ENCODE measurements around the gene TIMP1. TPM values are rescaled to one million over a fixed set of nuclear protein-coding genes. Genes with fewer than 3 reads are reported as not detected.

TIMP1 gene
- total RNA-seq, 2 experiments from 2014 or later = 183 to 198 TPM

- no peaks in the 10 kb centered on the region for H3K27me3 Mint-ChIP-seq
- no peaks in the 10 kb centered on the region for H3K9me3 Mint-ChIP-seq
- H3K36me3 Mint-ChIP-seq (ENCODE audit: low read depth) = peaks cover 41% of the 10 kb centered on the region
- DNase-seq = no peak
- peak overlapping the region; percentile 83 for H3K27ac Mint-ChIP-seq
- ChIA-PET CTCF (no interaction called here), POLR2A (no interaction called here)
- H3K4me3 Mint-ChIP-seq = peak overlapping the region; percentile 47
- peaks cover 38% of the 10 kb centered on the region for H3K4me1 Mint-ChIP-seq
Observed at GRCh38 chrX:47564438-47565085, 17.7 kb upstream of the TIMP1 start.

GRCh38 chrX:47566841-47567240 is 15.4 kb upstream of the TIMP1 start:
- ChIA-PET POLR2A (no interaction called here), CTCF (no interaction called here)
- Mint-ChIP-seq H3K27me3 (no peaks in the 10 kb centered on the region), H3K4me3 (no peak overlapping the region), H3K27ac (no peak overlapping the region), H3K9me3 (no peaks in the 10 kb centered on the region), H3K4me1 (peaks cover 25% of the 10 kb centered on the region), H3K36me3 (ENCODE audit: low read depth) (peaks cover 60% of the 10 kb centered on the region)
- no peak for DNase-seq

DNA sequence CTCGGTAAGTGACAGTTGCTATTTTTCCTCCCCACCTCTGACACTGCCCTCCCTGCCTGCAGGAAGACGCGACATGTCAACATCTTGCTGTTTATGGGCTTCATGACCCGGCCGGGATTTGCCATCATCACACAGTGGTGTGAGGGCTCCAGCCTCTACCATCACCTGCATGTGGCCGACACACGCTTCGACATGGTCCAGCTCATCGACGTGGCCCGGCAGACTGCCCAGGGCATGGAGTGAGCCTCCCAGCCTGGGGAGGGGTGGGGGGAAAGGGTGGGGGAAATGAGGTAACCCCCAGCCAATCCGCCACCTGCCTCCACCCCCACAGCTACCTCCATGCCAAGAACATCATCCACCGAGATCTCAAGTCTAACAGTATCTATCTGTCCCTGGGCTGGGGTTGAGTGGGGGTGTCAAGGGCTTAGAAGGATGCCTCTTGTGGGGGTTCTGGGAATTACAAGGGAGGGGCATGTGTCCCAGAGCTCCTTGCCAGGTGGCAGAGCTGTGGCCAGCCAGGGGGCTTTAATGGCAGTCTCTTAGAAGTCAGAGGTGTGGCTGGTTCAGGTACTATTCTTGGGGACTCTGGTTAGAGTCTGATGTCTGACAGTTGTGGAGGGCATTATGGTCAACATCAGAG is 13.5 kb upstream of the TIMP1 start:
- Mint-ChIP-seq H3K27ac (no peak overlapping the region), H3K27me3 (no peaks in the 10 kb centered on the region), H3K4me1 (peaks cover 18% of the 10 kb centered on the region), H3K36me3 (ENCODE audit: low read depth) (peaks cover 54% of the 10 kb centered on the region), H3K4me3 (no peak overlapping the region), H3K9me3 (no peaks in the 10 kb centered on the region)
- peak; percentile 34 for DNase-seq
- ChIA-PET POLR2A (no interaction called here), CTCF (interaction anchor here (0.7 kb wide), 1 partner anchor 78 kb away, joined by 3 read pairs; no protein-coding TSS in a partner anchor)

DNA sequence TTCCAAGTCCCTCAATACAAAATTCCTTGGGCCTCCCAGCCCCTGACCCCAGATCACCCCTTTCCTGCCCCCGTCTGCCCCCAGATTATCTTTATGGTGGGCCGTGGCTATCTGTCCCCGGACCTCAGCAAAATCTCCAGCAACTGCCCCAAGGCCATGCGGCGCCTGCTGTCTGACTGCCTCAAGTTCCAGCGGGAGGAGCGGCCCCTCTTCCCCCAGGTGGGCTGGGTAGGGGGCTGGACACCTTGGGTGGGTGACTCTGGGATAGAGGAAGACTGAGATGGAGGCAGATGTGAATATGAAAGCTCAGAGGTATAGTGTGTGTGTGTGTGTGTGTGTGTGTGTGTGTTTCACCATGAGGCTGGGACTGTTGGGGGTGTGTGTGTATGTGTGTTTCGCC is 11.4 kb upstream of the TIMP1 start:
- H3K4me1 Mint-ChIP-seq = peaks cover 10% of the 10 kb centered on the region
- CTCF ChIA-PET = no interaction called here

GRCh38 chrX:47571215-47571614 is 11.0 kb upstream of the TIMP1 start:
- ChIA-PET POLR2A (no interaction called here), CTCF (no interaction called here)
- Mint-ChIP-seq H3K4me1 (peaks cover 8% of the 10 kb centered on the region), H3K27me3 (no peaks in the 10 kb centered on the region), H3K27ac (no peak overlapping the region), H3K9me3 (no peaks in the 10 kb centered on the region), H3K36me3 (ENCODE audit: low read depth) (peaks cover 42% of the 10 kb centered on the region), H3K4me3 (no peak overlapping the region)
- DNase-seq = no peak

More for the DNA sequence above, 11.4 kb upstream of the TIMP1 start:
- POLR2A ChIA-PET = no interaction called here
- DNase-seq = no peak
- Mint-ChIP-seq H3K27ac (no peak overlapping the region), H3K4me3 (no peak overlapping the region), H3K36me3 (ENCODE audit: low read depth) (peaks cover 42% of the 10 kb centered on the region), H3K27me3 (no peaks in the 10 kb centered on the region), H3K9me3 (no peaks in the 10 kb centered on the region)

DNA sequence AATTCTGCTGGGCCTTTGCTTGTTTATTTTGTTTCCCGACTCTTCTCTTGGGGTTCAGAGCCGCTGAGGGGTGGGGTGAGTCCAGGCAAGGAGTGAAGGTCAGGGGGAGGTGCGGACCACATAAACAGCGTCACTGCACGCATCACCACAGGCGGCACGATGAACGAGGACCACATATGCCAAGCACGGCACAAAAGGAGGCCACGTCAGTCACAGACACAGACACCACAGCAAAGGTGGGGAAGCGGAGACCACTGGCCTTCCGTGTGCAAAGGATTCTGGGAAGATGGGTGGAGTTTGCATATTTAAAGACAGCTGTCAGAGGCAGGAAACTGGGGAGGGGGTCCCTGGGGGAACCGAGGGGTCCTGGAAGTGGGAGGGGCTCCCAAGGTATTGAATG is 10.3 kb upstream of the TIMP1 start:
- Mint-ChIP-seq H3K27ac (no peak overlapping the region), H3K4me1 (peaks cover 10% of the 10 kb centered on the region), H3K27me3 (no peaks in the 10 kb centered on the region), H3K4me3 (no peak overlapping the region), H3K36me3 (ENCODE audit: low read depth) (peaks cover 38% of the 10 kb centered on the region), H3K9me3 (no peaks in the 10 kb centered on the region)
- POLR2A ChIA-PET = no interaction called here
- CTCF ChIA-PET = no interaction called here
- DNase-seq = no peak

DNA sequence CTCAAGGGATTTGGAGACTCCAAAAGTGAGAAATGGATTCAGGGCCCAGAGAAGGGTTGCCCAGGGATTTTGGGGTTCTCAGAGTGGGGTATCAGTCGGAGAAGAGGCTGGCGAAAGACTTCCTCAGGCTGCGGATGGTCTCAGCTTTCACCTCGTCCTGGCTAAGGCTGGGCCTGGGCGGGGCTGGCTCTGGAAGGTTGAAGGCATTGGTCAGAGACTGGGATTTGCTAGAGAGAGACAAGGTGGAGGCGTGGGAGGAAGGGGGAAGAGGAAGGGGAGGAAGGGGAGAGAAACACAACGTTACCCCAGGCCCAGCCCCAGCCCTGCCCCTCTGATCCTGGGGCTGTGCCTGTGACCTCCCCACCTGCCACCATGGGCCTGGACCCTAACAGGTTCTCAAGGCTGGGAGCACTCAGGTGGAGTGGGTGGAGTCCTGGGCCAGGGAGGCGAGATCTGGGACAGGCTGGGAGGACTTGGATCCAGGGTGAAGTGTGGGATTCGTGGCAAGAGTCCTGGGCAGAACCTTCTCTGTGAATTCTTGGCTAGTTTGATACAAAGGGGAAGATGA is 9.4 kb upstream of the TIMP1 start:
- H3K36me3 Mint-ChIP-seq (ENCODE audit: low read depth) = peaks cover 35% of the 10 kb centered on the region
- ChIA-PET CTCF (no interaction called here), POLR2A (no interaction called here)
- H3K4me3 Mint-ChIP-seq = no peak overlapping the region
- DNase-seq = no peak
- peaks cover 11% of the 10 kb centered on the region for H3K4me1 Mint-ChIP-seq
- no peaks in the 10 kb centered on the region for H3K9me3 Mint-ChIP-seq
- no peak overlapping the region for H3K27ac Mint-ChIP-seq
- no peaks in the 10 kb centered on the region for H3K27me3 Mint-ChIP-seq

GRCh38 chrX:47573341-47574075 is 8.7 kb upstream of the TIMP1 start:
- Mint-ChIP-seq H3K36me3 (ENCODE audit: low read depth) (peaks cover 30% of the 10 kb centered on the region), H3K4me3 (no peak overlapping the region), H3K27ac (no peak overlapping the region), H3K4me1 (peaks cover 16% of the 10 kb centered on the region), H3K9me3 (no peaks in the 10 kb centered on the region), H3K27me3 (no peaks in the 10 kb centered on the region)
- ChIA-PET POLR2A (no interaction called here), CTCF (no interaction called here)
- no peak for DNase-seq

DNA sequence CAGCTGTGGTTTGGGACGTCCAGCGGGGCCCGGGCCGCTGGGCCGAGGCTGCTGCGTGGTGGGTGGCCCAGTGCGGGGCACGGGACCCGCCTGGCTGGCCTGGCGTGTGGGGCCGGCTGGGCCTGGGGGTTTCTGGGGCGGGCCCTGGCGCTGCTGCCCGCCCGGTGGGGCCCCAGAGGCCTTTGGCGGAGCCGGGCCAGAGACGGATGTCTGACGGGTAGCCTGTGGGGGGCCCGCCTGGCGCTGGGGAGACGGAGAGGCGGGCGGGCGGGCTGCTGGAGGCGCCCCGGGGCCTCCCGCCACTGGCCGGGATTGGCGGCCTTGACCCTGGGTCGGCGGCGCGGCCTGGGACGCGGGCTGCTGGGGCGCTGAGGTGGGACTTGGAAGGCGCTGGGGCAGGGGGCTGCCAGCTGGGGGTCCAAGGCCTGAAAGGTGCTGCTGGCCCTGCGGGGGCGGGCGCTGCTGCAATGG is 8.1 kb upstream of the TIMP1 start:
- POLR2A ChIA-PET = interaction anchor here (0.7 kb wide), 1 partner anchor 23 kb away, joined by 4 read pairs; no protein-coding TSS in a partner anchor
- Mint-ChIP-seq H3K27me3 (no peaks in the 10 kb centered on the region), H3K4me1 (peaks cover 20% of the 10 kb centered on the region), H3K36me3 (ENCODE audit: low read depth) (peaks cover 28% of the 10 kb centered on the region), H3K27ac (no peak overlapping the region), H3K9me3 (no peaks in the 10 kb centered on the region), H3K4me3 (no peak overlapping the region)
- no peak for DNase-seq
- CTCF ChIA-PET = no interaction called here

DNA sequence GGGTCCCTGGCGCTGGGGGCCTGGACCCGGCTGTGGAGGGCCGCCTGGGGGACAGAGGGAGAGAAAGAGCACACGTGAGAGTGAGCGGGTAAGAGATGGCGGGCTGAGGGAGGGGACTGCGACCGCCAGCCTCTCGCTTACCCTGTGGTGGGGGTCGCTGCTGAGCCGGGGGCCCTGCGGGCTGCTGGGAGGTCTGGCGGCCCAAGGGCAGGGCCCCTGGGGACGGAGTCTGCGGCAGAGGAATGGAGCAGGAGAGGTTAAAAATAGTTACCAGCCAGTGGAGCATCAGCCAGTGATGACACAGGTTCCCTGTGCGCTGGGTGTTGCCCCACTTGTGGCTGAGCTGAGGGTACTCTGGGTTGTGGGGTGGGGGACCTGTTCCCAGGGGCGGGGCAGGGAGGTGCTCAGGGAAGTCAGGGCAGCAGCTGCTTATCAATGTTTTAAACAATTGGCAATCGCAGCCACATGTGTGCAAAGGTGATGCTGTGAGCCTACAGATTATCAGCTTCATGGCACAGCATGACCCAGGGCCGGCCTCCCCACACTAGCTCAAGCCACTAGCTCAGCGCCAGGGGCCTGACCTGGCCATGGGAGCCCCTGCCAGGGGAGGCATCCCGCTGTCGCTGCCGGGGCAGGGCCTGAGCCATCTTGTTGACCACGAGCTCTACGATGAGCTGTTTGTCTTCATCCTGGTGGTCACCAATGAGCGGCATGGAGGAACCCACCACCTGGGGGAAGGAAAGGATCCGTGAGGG is 7.5 kb upstream of the TIMP1 start:
- H3K27ac Mint-ChIP-seq = no peak overlapping the region
- no peaks in the 10 kb centered on the region for H3K9me3 Mint-ChIP-seq
- ChIA-PET CTCF (no interaction called here), POLR2A (interaction anchor here (0.7 kb wide), 1 partner anchor 22 kb away, joined by 4 read pairs; no protein-coding TSS in a partner anchor)
- H3K36me3 Mint-ChIP-seq (ENCODE audit: low read depth) = peaks cover 24% of the 10 kb centered on the region
- no peak for DNase-seq
- H3K27me3 Mint-ChIP-seq = no peaks in the 10 kb centered on the region
- peaks cover 26% of the 10 kb centered on the region for H3K4me1 Mint-ChIP-seq
- H3K4me3 Mint-ChIP-seq = no peak overlapping the region

- ChIA-PET CTCF (no interaction called here), POLR2A (no interaction called here)
- Mint-ChIP-seq H3K36me3 (ENCODE audit: low read depth) (peaks cover 11% of the 10 kb centered on the region), H3K27me3 (peaks cover 2% of the 10 kb centered on the region), H3K27ac (no peak overlapping the region), H3K9me3 (no peaks in the 10 kb centered on the region), H3K4me3 (no peak overlapping the region), H3K4me1 (peaks cover 34% of the 10 kb centered on the region)
- no peak for DNase-seq
Observed at GRCh38 chrX:47576021-47576898, 6.0 kb upstream of the TIMP1 start.

- ChIA-PET CTCF (no interaction called here), POLR2A (no interaction called here)
- Mint-ChIP-seq H3K27me3 (peaks cover 2% of the 10 kb centered on the region), H3K4me1 (peaks cover 41% of the 10 kb centered on the region), H3K36me3 (ENCODE audit: low read depth) (no peaks in the 10 kb centered on the region), H3K27ac (no peak overlapping the region), H3K9me3 (no peaks in the 10 kb centered on the region), H3K4me3 (no peak overlapping the region)
- DNase-seq = no peak
Observed at GRCh38 chrX:47577424-47577823, 4.8 kb upstream of the TIMP1 start.
